ENCODE results near the gene ANGPTL4. TPM values are rescaled to one million over a fixed set of nuclear protein-coding genes. Genes with fewer than 3 reads are reported as not detected.
"Not testable (repeated sequence)": the region's sequence is repeated elsewhere in the genome, so short reads cannot be mapped to it uniquely, and the experiment has no call there.

Gene ANGPTL4
- total RNA-seq, 1 donor from 2014 or later = 22.4 TPM

DNA sequence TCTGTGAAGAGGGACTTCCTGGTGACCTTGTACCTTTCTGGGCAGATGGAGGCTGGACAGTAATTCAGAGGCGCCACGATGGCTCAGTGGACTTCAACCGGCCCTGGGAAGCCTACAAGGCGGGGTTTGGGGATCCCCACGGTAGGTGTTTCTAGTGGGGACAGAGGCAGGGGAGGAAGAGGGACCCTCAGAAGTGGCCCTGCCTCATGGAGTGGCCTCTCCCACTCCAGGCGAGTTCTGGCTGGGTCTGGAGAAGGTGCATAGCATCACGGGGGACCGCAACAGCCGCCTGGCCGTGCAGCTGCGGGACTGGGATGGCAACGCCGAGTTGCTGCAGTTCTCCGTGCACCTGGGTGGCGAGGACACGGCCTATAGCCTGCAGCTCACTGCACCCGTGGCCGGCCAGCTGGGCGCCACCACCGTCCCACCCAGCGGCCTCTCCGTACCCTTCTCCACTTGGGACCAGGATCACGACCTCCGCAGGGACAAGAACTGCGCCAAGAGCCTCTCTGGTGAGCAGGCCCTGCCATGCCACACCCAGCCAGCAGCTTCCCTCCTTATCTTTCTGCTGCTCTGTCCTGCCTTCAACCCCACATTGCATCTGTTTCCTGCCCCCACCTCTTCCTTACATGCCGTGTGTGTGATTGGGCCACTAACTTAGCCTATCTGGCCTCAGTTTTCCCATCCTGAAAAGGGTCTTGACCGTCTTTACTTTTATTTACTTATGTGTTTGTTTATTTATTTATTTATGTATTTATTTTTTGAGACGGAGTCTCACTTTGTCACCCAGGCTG, 7.3 kb downstream of the ANGPTL4 start:
- TF ChIP-seq, protein P1, sequence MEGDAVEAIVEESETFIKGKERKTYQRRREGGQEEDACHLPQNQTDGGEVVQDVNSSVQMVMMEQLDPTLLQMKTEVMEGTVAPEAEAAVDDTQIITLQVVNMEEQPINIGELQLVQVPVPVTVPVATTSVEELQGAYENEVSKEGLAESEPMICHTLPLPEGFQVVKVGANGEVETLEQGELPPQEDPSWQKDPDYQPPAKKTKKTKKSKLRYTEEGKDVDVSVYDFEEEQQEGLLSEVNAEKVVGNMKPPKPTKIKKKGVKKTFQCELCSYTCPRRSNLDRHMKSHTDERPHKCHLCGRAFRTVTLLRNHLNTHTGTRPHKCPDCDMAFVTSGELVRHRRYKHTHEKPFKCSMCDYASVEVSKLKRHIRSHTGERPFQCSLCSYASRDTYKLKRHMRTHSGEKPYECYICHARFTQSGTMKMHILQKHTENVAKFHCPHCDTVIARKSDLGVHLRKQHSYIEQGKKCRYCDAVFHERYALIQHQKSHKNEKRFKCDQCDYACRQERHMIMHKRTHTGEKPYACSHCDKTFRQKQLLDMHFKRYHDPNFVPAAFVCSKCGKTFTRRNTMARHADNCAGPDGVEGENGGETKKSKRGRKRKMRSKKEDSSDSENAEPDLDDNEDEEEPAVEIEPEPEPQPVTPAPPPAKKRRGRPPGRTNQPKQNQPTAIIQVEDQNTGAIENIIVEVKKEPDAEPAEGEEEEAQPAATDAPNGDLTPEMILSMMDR (IDR thresholded peaks at IDR 0.05; ENCODE audit: insufficient read depth, low read length, poor library complexity, severe bottlenecking) = no peak
- no peak overlapping the region for H3K4me3 ChIP-seq (ENCODE audit: low read depth, low read length)
- DNase-seq (ENCODE audit: low read depth) = no peak
- no peaks in the 10 kb centered on the region for H3K27me3 ChIP-seq (ENCODE audit: control insufficient read depth, insufficient read depth, low read length)
- H3K36me3 ChIP-seq (ENCODE audit: control insufficient read depth, insufficient read depth, low read length) = no peaks in the 10 kb centered on the region

- TF ChIP-seq, protein P1 (IDR thresholded peaks at IDR 0.05; ENCODE audit: insufficient read depth, low read length, poor library complexity, severe bottlenecking) = no peak
- DNase-seq (ENCODE audit: low read depth) = no peak
- no peaks in the 10 kb centered on the region for H3K36me3 ChIP-seq (ENCODE audit: control insufficient read depth, insufficient read depth, low read length)
- H3K4me3 ChIP-seq (ENCODE audit: low read depth, low read length) = no peak overlapping the region
- no peaks in the 10 kb centered on the region for H3K27me3 ChIP-seq (ENCODE audit: control insufficient read depth, insufficient read depth, low read length)
Measured at GRCh38 chr19:8373867-8374813, 10.2 kb downstream of the ANGPTL4 start.

- H3K27me3 ChIP-seq (ENCODE audit: control insufficient read depth, insufficient read depth, low read length); H3K36me3 ChIP-seq (ENCODE audit: control insufficient read depth, insufficient read depth, low read length); H3K4me3 ChIP-seq (ENCODE audit: low read depth, low read length); DNase-seq (ENCODE audit: low read depth): not testable (repeated sequence)
Measured at GRCh38 chr19:8375766-8376165, 11.8 kb downstream of the ANGPTL4 start.

GRCh38 chr19:8376373-8376974, 12.5 kb downstream of the ANGPTL4 start:
- not testable (repeated sequence) for DNase-seq (ENCODE audit: low read depth); H3K4me3 ChIP-seq (ENCODE audit: low read depth, low read length); H3K36me3 ChIP-seq (ENCODE audit: control insufficient read depth, insufficient read depth, low read length); H3K27me3 ChIP-seq (ENCODE audit: control insufficient read depth, insufficient read depth, low read length)

- Histone ChIP-seq H3K36me3 (ENCODE audit: control insufficient read depth, insufficient read depth, low read length) (no peaks in the 10 kb centered on the region), H3K27me3 (ENCODE audit: control insufficient read depth, insufficient read depth, low read length) (no peaks in the 10 kb centered on the region), H3K4me3 (ENCODE audit: low read depth, low read length) (no peak overlapping the region)
- TF ChIP-seq, protein P1 (IDR thresholded peaks at IDR 0.05; ENCODE audit: insufficient read depth, low read length, poor library complexity, severe bottlenecking) = no peak
- no peak for DNase-seq (ENCODE audit: low read depth)
Measured at GRCh38 chr19:8377598-8377997, 13.6 kb downstream of the ANGPTL4 start.

DNA sequence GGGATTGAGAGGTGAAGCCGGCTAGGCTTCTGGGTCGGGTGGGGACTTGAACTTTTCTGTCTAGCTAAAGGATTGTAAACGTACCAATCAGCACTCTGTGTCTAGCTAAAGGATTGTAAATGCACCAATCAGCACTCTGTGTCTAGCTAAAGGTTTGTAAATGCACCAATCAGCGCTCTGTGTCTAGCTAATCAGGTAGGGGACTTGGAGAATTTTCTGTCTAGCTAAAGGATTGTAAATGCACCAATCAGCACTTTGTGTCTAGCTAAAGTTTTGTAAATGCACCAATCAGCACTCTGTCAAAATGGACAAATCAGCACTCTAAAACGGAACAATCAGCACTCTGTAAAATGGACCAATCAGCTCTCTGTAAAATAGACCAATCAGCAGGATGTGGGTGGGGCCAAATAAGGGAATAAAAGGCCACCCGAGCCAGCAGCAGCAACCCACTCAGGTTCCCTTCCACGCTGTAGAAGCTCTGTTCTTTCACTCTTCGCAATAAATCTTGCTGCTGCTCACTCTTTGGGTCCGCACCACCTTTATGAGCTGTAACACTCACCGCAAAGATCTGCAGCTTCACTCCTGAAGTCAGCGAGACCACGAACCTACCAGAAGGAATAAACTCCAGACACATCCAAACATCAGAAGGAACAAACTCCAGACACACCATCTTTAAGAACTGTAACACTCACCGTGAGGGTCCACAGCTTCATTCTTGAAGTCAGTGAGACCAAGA, 15.4 kb downstream of the ANGPTL4 start:
- not testable (repeated sequence) for H3K36me3 ChIP-seq (ENCODE audit: control insufficient read depth, insufficient read depth, low read length); DNase-seq (ENCODE audit: low read depth); H3K27me3 ChIP-seq (ENCODE audit: control insufficient read depth, insufficient read depth, low read length); H3K4me3 ChIP-seq (ENCODE audit: low read depth, low read length)

DNA sequence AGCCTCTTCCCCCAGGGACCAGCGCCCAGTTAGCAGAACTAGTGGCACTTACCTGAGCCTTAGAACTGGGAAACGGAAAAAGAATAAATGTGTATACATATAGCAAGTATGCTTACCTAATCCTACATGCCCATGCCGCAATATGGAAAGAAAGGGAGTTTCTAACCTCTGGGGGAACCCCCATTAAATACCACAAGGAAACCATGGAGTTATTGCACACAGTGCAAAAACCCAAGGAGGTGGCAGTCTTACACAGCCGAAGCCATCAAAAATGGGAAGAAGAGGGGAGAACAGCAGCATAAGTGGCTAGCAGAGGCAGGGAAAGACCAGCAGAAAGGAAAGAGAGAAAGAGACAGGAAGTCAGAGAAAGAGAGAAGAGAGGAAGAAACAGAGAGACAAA, 20.6 kb downstream of the ANGPTL4 start:
- not testable (repeated sequence) for H3K36me3 ChIP-seq (ENCODE audit: control insufficient read depth, insufficient read depth, low read length); H3K4me3 ChIP-seq (ENCODE audit: low read depth, low read length); DNase-seq (ENCODE audit: low read depth)

DNA sequence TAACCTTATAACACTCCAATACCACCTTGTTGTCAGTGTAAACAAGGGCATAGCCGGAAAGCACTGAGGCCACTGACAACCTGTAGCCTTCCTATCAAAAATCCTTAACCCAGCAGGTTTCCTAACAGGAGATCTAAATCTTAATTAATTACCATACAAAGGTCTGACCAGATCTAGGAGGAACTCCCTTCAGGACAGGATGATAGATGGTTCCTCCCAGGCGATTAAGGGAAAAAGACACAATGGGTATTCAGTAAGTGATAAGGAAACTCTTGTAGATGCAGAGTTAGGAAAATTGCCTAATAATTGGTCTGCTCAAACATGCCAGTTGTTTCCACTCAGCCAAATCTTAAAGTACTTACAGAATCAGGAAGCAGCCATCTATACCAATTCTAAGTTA, 21.1 kb downstream of the ANGPTL4 start:
- H3K36me3 ChIP-seq (ENCODE audit: control insufficient read depth, insufficient read depth, low read length); H3K4me3 ChIP-seq (ENCODE audit: low read depth, low read length); DNase-seq (ENCODE audit: low read depth); H3K27me3 ChIP-seq (ENCODE audit: control insufficient read depth, insufficient read depth, low read length): not testable (repeated sequence)

More for the DNA sequence above, 20.6 kb downstream of the ANGPTL4 start:
- not testable (repeated sequence) for H3K27me3 ChIP-seq (ENCODE audit: control insufficient read depth, insufficient read depth, low read length)

DNA sequence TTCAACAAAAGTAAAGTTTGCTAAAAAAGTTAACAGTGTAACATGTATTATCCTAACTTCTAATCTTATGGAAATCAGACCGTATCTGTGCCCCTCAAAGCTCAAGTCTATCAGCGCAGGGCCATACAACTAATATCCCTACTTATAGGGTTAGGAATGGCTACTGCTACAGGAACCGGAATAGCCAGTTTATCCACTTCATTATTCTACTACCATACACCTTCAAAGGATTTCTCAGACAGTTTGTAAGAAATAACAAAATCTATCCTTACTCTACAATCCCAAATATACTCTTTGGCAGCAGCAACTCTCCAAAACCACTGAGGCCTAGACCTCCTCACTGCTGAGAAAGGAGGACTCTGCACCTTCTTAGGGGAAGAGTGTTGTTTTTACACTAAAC, 21.6 kb downstream of the ANGPTL4 start:
- not testable (repeated sequence) for H3K36me3 ChIP-seq (ENCODE audit: control insufficient read depth, insufficient read depth, low read length); H3K27me3 ChIP-seq (ENCODE audit: control insufficient read depth, insufficient read depth, low read length); DNase-seq (ENCODE audit: low read depth); H3K4me3 ChIP-seq (ENCODE audit: low read depth, low read length)

DNA sequence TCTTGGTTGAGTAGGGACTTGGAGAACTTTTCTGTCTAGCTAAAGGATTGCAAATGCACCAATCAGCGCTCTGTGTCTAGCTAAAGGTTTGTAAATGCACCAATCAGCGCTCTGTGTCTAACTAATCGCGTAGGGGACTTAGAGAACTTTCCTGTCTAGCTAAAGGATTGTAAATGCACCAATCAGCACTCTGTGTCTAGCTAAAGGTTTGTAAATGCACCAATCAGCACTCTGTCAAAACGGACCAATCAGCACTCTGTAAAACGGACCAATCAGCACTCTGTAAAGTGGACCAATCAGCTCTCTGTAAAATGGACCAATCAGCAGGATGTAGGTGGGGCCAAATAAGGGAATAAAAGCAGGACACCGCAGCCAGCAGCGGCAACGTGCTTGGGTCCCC, 22.5 kb downstream of the ANGPTL4 start:
- DNase-seq (ENCODE audit: low read depth); H3K4me3 ChIP-seq (ENCODE audit: low read depth, low read length); H3K27me3 ChIP-seq (ENCODE audit: control insufficient read depth, insufficient read depth, low read length); H3K36me3 ChIP-seq (ENCODE audit: control insufficient read depth, insufficient read depth, low read length): not testable (repeated sequence)
